GM12865 (cell line): Measurements from ENCODE around the gene BICRA.

Experiments used
- DNase-seq: peaks from one replicate; pipeline ENCODE4 v3.0.0; 2010; ENCODE audit warnings: low read depth
- H3K4me3 ChIP-seq: 2 replicates; pipeline ENCODE4 v1.5.1; 2011; ENCODE audit warnings: mild to moderate bottlenecking, low read depth, low read length, control low read depth
- TF ChIP-seq, protein P1 (sequence below): IDR thresholded peaks from 2 replicates; pipeline ENCODE4 v1.5.1; 2011; ENCODE audit warnings: low read length, control low read depth, low read depth, inconsistent platforms; ENCODE audit not compliant: insufficient read depth; ENCODE audit errors: missing control alignments

Gene BICRA

DNA sequence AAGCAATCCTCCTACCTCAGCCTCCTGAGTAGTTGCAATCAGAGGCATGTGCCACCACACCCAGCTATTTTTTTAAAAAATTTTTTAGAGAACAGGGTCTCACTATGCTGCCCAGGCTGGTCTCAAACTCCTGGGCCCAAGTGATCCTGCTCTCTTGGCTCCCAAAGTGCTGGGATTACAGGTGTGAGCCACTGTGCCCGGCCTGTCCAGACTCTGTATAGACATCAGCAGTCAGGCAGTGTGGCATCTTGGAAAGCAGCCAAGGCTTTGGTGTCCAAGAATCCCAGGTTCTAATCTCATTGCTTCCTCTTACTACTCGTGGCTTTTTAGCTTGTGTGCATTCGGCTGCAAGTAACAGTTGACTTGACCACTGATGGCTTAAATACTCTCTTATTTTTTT is 43.4 kb downstream of the BICRA start:
- TF ChIP-seq, protein P1, sequence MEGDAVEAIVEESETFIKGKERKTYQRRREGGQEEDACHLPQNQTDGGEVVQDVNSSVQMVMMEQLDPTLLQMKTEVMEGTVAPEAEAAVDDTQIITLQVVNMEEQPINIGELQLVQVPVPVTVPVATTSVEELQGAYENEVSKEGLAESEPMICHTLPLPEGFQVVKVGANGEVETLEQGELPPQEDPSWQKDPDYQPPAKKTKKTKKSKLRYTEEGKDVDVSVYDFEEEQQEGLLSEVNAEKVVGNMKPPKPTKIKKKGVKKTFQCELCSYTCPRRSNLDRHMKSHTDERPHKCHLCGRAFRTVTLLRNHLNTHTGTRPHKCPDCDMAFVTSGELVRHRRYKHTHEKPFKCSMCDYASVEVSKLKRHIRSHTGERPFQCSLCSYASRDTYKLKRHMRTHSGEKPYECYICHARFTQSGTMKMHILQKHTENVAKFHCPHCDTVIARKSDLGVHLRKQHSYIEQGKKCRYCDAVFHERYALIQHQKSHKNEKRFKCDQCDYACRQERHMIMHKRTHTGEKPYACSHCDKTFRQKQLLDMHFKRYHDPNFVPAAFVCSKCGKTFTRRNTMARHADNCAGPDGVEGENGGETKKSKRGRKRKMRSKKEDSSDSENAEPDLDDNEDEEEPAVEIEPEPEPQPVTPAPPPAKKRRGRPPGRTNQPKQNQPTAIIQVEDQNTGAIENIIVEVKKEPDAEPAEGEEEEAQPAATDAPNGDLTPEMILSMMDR = no peak
- no peak for DNase-seq
- H3K4me3 ChIP-seq = no peak overlapping the region

DNA sequence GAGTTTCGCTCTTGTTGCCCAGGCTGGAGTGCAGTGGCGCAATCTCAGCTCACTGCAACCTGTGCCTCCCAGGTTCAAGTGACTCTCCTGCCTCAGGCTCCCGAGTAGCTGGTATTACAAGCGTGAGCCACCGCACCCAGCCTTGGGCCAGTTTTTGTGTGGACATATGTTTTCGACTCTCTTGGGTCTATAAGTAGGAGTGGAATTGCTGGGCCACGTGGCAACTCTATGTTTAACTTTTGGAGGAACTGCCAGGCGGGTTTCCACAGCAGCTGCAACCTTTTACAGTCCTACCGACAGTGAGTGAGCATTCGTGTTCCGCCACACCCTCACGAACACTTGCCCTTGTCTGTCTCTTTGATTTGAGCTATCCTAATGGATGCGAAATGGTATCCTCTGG is 44.9 kb downstream of the BICRA start:
- TF ChIP-seq, protein P1 = no peak
- H3K4me3 ChIP-seq = no peak overlapping the region
- DNase-seq = no peak

DNA sequence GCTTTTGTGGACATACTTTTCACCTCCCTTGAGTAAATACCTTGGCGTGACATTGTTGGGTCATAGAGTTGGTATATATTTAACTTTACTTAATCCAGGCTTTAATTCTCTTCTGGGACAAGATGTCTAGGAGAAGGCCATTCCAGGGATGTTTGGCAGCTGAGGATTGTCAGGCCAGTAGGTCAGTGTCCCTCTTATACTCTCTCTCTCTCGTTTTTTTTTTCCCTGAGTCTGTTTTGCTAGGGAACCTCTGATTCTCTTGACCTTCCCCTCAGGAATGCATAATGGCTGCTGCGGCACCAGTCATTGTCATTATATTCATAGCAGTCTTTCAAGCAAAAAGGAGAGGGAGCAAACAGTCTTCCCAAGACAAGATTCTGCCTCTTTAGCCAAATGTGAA is 48.8 kb downstream of the BICRA start:
- no peak overlapping the region for H3K4me3 ChIP-seq
- no peak for DNase-seq
- TF ChIP-seq, protein P1 = no peak

DNA sequence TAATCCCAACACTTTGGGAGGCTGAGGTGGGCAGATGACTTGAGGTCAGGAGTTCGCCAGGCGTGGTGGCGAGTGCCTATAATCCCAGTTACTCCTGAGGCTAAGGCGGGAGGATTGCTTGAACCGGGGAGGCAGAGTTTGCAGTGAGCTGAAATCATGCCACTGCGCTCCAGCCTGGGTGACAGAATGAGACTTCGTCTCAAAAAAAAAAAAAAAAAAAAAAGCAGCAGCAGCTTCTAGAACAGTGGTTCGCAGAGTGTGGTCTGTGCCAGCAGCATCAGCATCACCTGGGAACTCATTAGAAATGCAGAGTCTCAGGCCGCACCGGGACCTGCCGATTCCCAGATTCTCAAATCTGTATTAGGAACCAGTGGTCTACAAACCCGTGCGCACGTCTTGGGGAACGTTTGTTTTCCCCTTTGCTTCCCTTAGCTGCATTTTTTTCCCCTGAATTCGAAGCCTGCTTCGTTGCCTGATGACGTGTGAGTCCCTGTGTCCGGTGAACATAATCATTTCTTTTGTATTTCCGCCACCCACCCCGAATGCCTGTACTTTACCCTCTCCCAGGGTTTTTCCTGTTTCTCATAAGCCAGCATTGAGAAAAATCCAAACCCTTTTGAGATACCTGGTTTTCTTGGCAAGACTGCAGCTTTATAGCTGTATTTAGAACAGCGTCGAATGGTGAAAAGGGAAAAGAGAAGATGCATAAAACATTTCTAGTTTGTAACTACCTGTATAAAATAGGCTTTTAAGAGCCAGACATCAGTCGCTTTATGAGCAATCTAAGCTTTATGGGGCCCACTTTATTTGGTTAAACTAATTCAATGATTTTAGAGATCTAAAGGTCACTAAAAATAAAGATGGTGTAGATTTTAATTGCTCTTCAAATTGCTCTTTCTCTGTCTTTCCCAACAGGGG is 49.8 kb downstream of the BICRA start:
- no peak overlapping the region for H3K4me3 ChIP-seq
- TF ChIP-seq, protein P1 = no peak
- DNase-seq = no peak

DNA sequence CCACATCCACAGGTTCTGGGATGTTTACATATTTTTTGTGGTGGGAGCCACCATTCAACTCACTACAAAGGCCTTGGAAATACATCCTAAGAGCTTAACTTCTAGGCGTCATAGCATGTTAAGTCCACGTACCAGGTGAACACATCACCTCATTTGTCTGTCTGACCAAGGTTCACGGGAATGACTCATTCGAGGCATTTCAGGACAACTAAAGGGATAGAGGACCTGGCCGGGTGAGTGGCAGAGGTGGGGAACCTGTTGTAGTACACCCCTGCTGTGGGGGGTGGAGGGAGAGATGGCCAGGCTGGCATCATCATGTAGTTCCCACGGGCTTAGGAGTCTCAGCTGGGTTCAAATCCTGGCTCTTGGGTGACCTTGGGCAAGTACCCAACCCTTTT is 51.5 kb downstream of the BICRA start:
- no peak overlapping the region for H3K4me3 ChIP-seq
- DNase-seq = no peak
- TF ChIP-seq, protein P1 = no peak

DNA sequence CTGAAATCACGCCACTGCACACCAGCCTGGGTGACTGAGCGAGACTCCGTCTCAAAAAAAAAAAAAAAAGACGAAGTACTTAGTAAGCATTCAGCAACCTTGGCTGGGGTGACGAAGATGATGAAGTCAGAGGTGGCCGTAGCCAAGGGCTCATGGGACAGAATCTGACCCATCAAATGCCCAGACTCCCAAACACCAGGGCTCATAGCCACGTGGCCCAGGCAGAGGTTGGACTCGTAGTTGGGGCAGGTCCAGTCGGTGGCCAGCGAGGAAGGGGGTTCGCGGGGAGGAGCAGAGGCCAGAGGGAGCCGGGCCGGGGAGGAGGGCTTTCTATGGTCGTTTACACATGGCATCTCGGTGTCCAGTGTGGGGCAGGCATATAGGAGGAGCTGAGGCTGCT is 52.2 kb downstream of the BICRA start:
- no peak overlapping the region for H3K4me3 ChIP-seq
- TF ChIP-seq, protein P1 = no peak
- DNase-seq = no peak

DNA sequence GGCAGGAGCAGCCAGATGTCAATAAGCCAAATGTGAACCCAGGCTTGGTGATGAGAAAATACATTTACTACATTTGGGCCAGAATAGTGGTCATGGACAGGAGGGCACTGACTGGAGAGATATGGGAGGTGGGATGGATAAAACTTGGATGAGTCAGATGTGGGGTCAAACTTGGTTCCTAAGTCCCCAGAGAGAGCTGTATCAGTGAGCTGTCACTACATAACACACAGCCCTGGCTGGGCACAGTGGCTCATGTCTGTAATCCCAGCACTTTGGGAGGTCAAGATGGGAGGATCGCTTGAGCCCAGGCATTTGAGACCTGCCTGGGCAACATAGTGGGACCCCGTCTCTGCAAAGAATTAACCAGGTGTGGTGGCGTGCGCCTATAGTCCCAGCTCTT is 52.7 kb downstream of the BICRA start:
- no peak overlapping the region for H3K4me3 ChIP-seq
- TF ChIP-seq, protein P1 = no peak
- DNase-seq = no peak
